C4-2B (cell line): ENCODE data around the gene VPS39.

ENCODE experiments used
- H3K27ac ChIP-seq: fragments of 450-650 bp; 2 replicates; pipeline ENCODE4 v1.5.1; 2017
- CTCF ChIP-seq: fragments of 450-650 bp; conservative IDR thresholded peaks from 2 replicates; pipeline ENCODE4 v1.5.1; 2017; ENCODE audit warnings: mild to moderate bottlenecking
- ZFX ChIP-seq: fragments of 450-650 bp; IDR thresholded peaks from 2 replicates; pipeline ENCODE4 v1.6.1; 2017

Gene VPS39

GRCh38 chr15:42231088-42231487 is 23.0 kb upstream of the VPS39 start:
- TF ChIP-seq CTCF: no peak
- no peak for TF ChIP-seq ZFX
- no peak overlapping the region for H3K27ac ChIP-seq

DNA sequence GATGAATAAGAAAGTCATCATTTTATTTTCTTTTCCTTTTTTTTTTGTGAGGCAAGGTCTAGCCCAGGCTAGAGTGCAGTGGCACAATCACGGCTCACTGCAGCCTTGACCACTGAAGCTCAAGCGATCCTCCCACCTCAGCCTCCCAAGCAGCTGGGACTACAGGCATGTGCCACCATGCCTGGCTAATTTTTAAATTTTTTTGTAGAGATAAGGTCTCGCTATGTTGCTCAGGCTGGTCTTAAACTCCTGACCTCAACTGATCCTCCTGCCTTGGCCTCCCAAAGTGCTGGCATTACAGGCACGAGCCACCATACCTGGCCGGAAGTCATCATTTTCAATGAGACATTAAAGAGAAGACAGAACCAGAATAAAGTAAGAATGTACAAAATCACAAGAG is 20.9 kb upstream of the VPS39 start:
- H3K27ac ChIP-seq: peak overlapping the region; percentile 39; the same call in 1 of the 2 replicates

GRCh38 chr15:42228036-42228435 is 19.9 kb upstream of the VPS39 start:
- no peak for TF ChIP-seq ZFX
- TF ChIP-seq CTCF: no peak
- no peak overlapping the region for H3K27ac ChIP-seq

- TF ChIP-seq ZFX: no peak
- TF ChIP-seq CTCF: no peak
- no peak overlapping the region for H3K27ac ChIP-seq
Observed at GRCh38 chr15:42226648-42227047, 18.5 kb upstream of the VPS39 start.

DNA sequence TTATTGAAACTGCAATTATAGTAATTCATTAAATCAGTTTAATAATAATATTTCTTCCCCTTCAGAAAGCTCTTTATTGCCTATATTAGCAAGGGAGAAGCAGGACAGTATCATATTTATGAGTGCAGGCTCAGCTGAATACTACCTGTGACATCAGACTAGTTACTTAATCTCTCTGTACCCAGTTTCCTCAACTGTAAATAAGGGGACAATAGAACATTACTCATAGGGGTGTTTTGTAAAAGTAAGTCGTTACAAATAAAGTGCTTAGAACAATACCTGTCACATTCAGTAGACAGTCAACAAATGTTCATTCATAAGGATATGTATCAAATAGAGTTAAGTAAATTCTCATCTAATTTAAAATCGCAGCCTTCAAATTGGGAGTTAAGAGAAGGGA is 12.1 kb upstream of the VPS39 start:
- TF ChIP-seq ZFX (no peak), CTCF (no peak)
- H3K27ac ChIP-seq: no peak overlapping the region

DNA sequence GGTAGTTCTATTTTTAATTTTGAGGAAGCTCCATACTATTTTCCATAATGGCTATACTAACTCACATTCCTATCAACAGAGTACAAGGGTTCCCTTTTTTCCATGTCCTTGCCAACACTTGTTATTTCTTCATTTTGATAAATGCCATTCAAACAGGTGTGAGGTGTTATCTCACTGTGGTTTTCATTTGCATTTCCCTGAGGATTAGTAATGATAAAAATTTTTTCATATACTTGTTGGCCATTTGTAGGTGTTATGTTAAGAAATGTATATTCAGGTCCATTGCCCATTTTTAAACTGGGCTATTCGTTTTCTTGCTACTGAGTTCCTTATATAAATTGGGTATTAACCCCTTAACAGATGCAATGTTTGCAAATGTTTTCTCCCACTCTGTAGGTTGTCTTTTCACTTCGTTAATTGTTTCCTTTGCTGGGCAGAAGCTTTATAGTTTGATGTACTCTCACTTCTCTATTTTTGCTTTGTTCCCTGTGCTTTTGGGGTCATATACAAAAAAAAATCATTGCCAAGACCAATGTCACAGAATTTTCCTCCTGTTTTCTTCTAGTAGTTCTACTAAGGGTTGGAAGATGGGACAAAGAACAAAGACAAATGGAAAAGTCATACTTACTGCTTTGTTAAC is 11.0 kb upstream of the VPS39 start:
- TF ChIP-seq ZFX (no peak), CTCF (no peak)
- no peak overlapping the region for H3K27ac ChIP-seq

DNA sequence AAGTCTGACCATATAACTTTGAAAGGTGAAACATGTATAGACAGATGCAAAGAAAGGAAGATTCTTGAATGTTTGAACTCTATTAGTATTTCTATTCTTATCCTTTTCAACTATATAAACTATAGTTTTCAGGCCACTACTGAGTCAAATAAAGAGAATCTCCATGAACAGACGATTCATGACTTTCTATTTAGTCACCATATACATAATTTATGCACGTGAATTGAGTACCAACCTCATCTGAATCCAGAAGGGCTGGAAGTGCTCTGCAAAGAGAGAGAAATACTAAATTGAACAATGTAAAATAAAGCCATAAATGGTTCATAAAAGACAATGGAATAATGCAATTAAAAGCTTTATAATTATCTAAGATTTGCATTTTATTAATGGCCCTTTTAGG is 9.5 kb upstream of the VPS39 start:
- no peak overlapping the region for H3K27ac ChIP-seq
- no peak for TF ChIP-seq CTCF
- no peak for TF ChIP-seq ZFX
